Tibial nerve (tissue), 4 donors: ENCODE data around the gene FGD6. TPM values are rescaled to one million over a fixed set of nuclear protein-coding genes. Genes with fewer than 3 reads are reported as not detected.
A peak's percentile ranks its signal among the peaks of the same experiment; 100 is the strongest.

Source experiments
- DNase-seq, 2 donors: peaks; one replicate each; pipeline ENCODE4 v3.0.0-alpha.2; 2019; ENCODE audit warnings: low spot score in 2 of 2
- H3K27ac ChIP-seq, 4 donors: fragments of 200-600 bp; sonication (generic) in 3 of 4; one replicate each; pipeline ENCODE4 v1.5.1; 2017 to 2019; ENCODE audit warnings: mild to moderate bottlenecking in 1 of 4
- H3K27me3 ChIP-seq, 2 donors: fragments of 200-600 bp; sonication (generic) in 1 of 2; one replicate each; pipeline versions ENCODE4 v1.5.1 to v1.6.0; 2017 to 2019
- H3K36me3 ChIP-seq, 3 donors: fragments of 200-600 bp; sonication (generic); one replicate each; pipeline ENCODE4 v1.5.1; 2018 to 2019
- H3K4me1 ChIP-seq, 4 donors: fragments of 200-600 bp; sonication (generic) in 3 of 4; one replicate each; pipeline ENCODE4 v1.5.1; 2017 to 2019
- H3K4me3 ChIP-seq, 4 donors: fragments of 200-600 bp; sonication (generic) in 3 of 4; one replicate each; pipeline ENCODE4 v1.5.1; 2017 to 2019; ENCODE audit warnings: mild to moderate bottlenecking in 1 of 4, moderate library complexity in 1 of 4
- H3K9me3 ChIP-seq, 4 donors: fragments of 200-600 bp; sonication (generic) in 3 of 4; one replicate each; pipeline ENCODE4 v1.5.1; 2017 to 2019
- EP300 ChIP-seq, 2 donors: sonication (generic); formaldehyde crosslinking; IDR thresholded peaks; one replicate each; pipeline ENCODE4 v1.6.1; 2017; ENCODE audit warnings: antibody characterized with exemption in 2 of 2, mild to moderate bottlenecking in 1 of 2
- POLR2A ChIP-seq, 2 donors: fragments of 450-650 bp; IDR thresholded peaks; one replicate each; pipeline ENCODE4 v1.6.1; 2017; ENCODE audit warnings: antibody characterized with exemption in 2 of 2, mild to moderate bottlenecking in 2 of 2, moderate library complexity in 2 of 2
- WGBS, 2 donors: methylation state at CpG; one replicate each; pipeline ENCODE4 v1.1.5; 2018; 5-methylcytosine and 5-hydroxymethylcytosine counted together
- total RNA-seq, 4 donors: library from RNA; depleted of rRNA; stranded (reverse); fragments of >200 nt; gene quantifications; one replicate each; pipeline ENCODE4 v1.1.0, GENCODE V29; 2016
- TF ChIP-seq, protein P1 (sequence below), 5 experiments: fragments of 200-600 bp in 3 of 5; fragments of 450-650 bp in 2 of 5; sonication (generic) in 3 of 5; IDR thresholded peaks; one replicate each; pipeline ENCODE4 v1.5.1; 2016 to 2019; ENCODE audit warnings: antibody characterized with exemption in 5 of 5, mild to moderate bottlenecking in 3 of 5, moderate library complexity in 2 of 5

The FGD6 gene
- total RNA-seq, 4 donors from 2014 or later = 9.2 to 13.4 (median 11.7) TPM

DNA sequence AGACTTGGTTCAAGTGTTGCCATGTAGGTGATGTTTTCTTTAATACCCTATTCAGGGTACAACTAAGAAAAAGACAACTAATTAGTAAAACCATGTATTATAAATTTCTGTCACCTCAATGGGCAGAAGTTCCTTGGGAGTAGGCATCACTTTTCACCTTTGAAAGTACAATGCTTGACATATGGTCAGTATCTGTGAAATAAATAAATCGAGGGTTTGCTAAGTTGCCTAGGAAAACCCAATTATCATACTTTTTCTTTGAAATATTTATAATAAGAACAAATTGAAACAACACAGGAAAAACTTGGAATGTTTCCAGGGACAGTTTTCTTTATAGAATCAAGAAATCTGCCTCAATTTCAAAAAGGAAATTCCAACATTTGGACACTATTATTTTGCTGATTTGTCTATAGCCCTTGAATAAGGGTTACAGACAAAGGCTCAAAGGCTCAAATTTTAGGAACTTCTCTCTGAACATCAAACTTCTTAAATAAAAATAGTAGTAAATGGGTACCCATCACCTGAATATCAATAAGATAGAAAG, 13.7 kb downstream of the FGD6 start:
- H3K27ac ChIP-seq = peak overlapping the region in 3 of 4 donors; percentile 11 to 82 (median 81)
- TF ChIP-seq POLR2A (IDR thresholded peaks at IDR 0.05) (no peak), EP300 (IDR thresholded peaks at IDR 0.05) (no peak)
- TF ChIP-seq, protein P1, sequence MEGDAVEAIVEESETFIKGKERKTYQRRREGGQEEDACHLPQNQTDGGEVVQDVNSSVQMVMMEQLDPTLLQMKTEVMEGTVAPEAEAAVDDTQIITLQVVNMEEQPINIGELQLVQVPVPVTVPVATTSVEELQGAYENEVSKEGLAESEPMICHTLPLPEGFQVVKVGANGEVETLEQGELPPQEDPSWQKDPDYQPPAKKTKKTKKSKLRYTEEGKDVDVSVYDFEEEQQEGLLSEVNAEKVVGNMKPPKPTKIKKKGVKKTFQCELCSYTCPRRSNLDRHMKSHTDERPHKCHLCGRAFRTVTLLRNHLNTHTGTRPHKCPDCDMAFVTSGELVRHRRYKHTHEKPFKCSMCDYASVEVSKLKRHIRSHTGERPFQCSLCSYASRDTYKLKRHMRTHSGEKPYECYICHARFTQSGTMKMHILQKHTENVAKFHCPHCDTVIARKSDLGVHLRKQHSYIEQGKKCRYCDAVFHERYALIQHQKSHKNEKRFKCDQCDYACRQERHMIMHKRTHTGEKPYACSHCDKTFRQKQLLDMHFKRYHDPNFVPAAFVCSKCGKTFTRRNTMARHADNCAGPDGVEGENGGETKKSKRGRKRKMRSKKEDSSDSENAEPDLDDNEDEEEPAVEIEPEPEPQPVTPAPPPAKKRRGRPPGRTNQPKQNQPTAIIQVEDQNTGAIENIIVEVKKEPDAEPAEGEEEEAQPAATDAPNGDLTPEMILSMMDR (IDR thresholded peaks at IDR 0.05) = no peak
- no peak overlapping the region for H3K4me3 ChIP-seq
- H3K36me3 ChIP-seq = no peaks in the 10 kb centered on the region
- H3K9me3 ChIP-seq = no peaks in the 10 kb centered on the region
- no peak for DNase-seq
- 45 to 51% methylated on average over 1 of the region's 1 CpG for WGBS, 2 donors
- peaks cover 0 to 54% (median 19%) of the 10 kb centered on the region in 4 donors for H3K4me1 ChIP-seq
- no peaks in the 10 kb centered on the region for H3K27me3 ChIP-seq

- Histone ChIP-seq H3K9me3 (no peaks in the 10 kb centered on the region), H3K4me3 (no peak overlapping the region), H3K36me3 (no peaks in the 10 kb centered on the region), H3K4me1 (peaks cover 0 to 54% (median 19%) of the 10 kb centered on the region in 4 donors), H3K27ac (peak overlapping the region in 3 of 4 donors; percentile 11 to 82 (median 81)), H3K27me3 (no peaks in the 10 kb centered on the region)
- DNase-seq = no peak
- 52 to 62% methylated on average over 3 of the region's 3 CpGs for WGBS, 2 donors
- TF ChIP-seq EP300 (IDR thresholded peaks at IDR 0.05) = no peak
- TF ChIP-seq POLR2A (IDR thresholded peaks at IDR 0.05) = no peak
- TF ChIP-seq, protein P1 (IDR thresholded peaks at IDR 0.05) = no peak
Measured at GRCh38 chr12:95202691-95203486, 14.4 kb downstream of the FGD6 start.

- Histone ChIP-seq H3K27ac (peak overlapping the region; percentile 34 to 82 (median 64)), H3K9me3 (no peaks in the 10 kb centered on the region), H3K36me3 (no peaks in the 10 kb centered on the region), H3K27me3 (no peaks in the 10 kb centered on the region), H3K4me3 (peak overlapping the region in 1 of 4 donors; percentile 25), H3K4me1 (peaks cover 0 to 52% (median 19%) of the 10 kb centered on the region in 4 donors)
- no peak for DNase-seq
- TF ChIP-seq EP300 (IDR thresholded peaks at IDR 0.05) (no peak), POLR2A (IDR thresholded peaks at IDR 0.05) (no peak)
- TF ChIP-seq, protein P1 (IDR thresholded peaks at IDR 0.05) = no peak
- 69 to 72% methylated on average over 4 of the region's 4 CpGs for WGBS, 2 donors
Measured at GRCh38 chr12:95201056-95201670, 16.1 kb downstream of the FGD6 start.

DNA sequence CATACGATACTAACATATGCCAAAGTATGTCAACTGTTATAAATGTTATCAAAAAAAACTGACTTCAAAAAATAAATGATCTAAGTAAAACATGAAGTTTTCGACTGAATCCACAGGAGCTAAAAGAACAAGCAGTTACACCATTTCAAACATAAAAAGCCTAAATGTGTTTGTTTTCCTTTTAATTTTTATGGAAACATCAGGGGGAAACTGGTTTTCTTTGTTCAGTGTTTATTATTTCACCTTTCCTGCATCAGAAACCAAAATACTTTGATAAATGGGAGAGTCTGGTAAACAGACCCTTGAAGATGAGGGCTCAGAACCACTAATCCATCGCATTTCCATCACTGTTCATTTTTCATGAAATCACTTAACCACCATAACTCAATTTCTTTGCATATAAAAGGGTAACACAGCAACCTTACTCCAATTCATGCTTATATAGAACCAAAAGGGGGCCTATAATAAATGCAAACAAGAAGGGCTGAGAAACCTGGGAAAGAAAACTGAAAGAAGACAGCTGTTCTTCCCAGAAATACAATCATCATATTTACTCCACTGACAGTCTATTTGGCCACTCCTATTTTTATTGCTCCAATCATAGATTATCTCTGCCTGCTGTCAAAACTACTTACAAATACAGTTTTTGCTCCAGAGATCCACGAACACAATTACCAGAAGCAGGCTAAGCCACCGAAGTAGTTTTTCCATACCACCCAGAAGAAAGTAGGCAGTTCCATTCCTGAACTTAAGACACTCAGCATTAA, 17.0 kb downstream of the FGD6 start:
- Histone ChIP-seq H3K27ac (peak overlapping the region; percentile 34 to 82 (median 64)), H3K9me3 (no peaks in the 10 kb centered on the region), H3K4me3 (peak overlapping the region in 2 of 4 donors; percentile 4 to 25), H3K27me3 (no peaks in the 10 kb centered on the region), H3K36me3 (no peaks in the 10 kb centered on the region), H3K4me1 (peaks cover 0 to 43% (median 16%) of the 10 kb centered on the region in 4 donors)
- DNase-seq = no peak
- 45 to 51% methylated on average over 5 of the region's 5 CpGs for WGBS, 2 donors
- TF ChIP-seq EP300 (IDR thresholded peaks at IDR 0.05) (no peak), POLR2A (IDR thresholded peaks at IDR 0.05) (no peak)
- TF ChIP-seq, protein P1 (IDR thresholded peaks at IDR 0.05) = no peak
